Upper lobe of left lung (tissue), 6 donors: ENCODE results near the gene ARVCF. TPM values are rescaled to one million over a fixed set of nuclear protein-coding genes. Genes with fewer than 3 reads are reported as not detected.

Experiments used
- ATAC-seq, 2 donors: fragments of 200-7000 bp; cut with Tn5 transposase; one replicate each; pipeline ENCODE4 v1.9.1; 2022; ENCODE audit warnings: mild to moderate bottlenecking in 2 of 2, moderate library complexity in 2 of 2; ENCODE audit not compliant: low FRiP score in 2 of 2
- DNase-seq, 2 donors: peaks; one replicate each; pipeline ENCODE4 v3.0.0-alpha.2; 2019 to 2020
- H3K27ac ChIP-seq, 4 donors: fragments of 200-600 bp; sonication (generic); one replicate each; pipeline ENCODE4 v1.5.1; 2016 to 2019
- H3K27me3 ChIP-seq, 4 donors: fragments of 200-600 bp; sonication (generic); one replicate each; pipeline ENCODE4 v1.5.1; 2017 to 2019
- H3K36me3 ChIP-seq, 4 donors: fragments of 200-600 bp; sonication (generic); one replicate each; pipeline ENCODE4 v1.5.1; 2016 to 2019
- H3K4me1 ChIP-seq, 4 donors: fragments of 200-600 bp; sonication (generic); one replicate each; pipeline ENCODE4 v1.5.1; 2018 to 2019
- H3K4me3 ChIP-seq, 4 donors: fragments of 200-600 bp; sonication (generic); one replicate each; pipeline ENCODE4 v1.5.1; 2017 to 2019; ENCODE audit warnings: mild to moderate bottlenecking in 2 of 4, moderate library complexity in 1 of 4
- H3K9me3 ChIP-seq, 4 donors: fragments of 200-600 bp; sonication (generic); one replicate each; pipeline ENCODE4 v1.5.1; 2018 to 2019
- EP300 ChIP-seq, 4 donors: sonication (generic); formaldehyde crosslinking; IDR thresholded peaks; one replicate each; pipeline ENCODE4 v1.5.1; 2017; ENCODE audit warnings: antibody characterized with exemption in 4 of 4, control low read depth in 2 of 4
- POLR2A ChIP-seq, 4 donors: fragments of 450-650 bp; IDR thresholded peaks; one replicate each; pipeline ENCODE4 v1.5.1; 2016 to 2017; ENCODE audit warnings: antibody characterized with exemption in 4 of 4, mild to moderate bottlenecking in 2 of 4
- POLR2AphosphoS5 ChIP-seq, 2 donors: sonication (generic); formaldehyde crosslinking; IDR thresholded peaks; one replicate each; pipeline ENCODE4 v1.5.1; 2017; ENCODE audit warnings: antibody characterized with exemption in 2 of 2
- WGBS, 2 donors: methylation state at CpG; one replicate each; pipeline ENCODE4 v1.1.5; 2017 to 2018; 5-methylcytosine and 5-hydroxymethylcytosine counted together
- total RNA-seq, 6 donors: library from RNA; depleted of rRNA in 4 of 6; stranded (reverse); fragments of >200 nt in 4 of 6; gene quantifications; one replicate each; pipeline versions ENCODE4 v1.1.0 to v1.2.1, GENCODE V29; 2016 to 2021
- TF ChIP-seq, protein P1 (sequence below), 6 experiments: fragments of 450-650 bp in 4 of 6; fragments of 200-600 bp in 2 of 6; sonication (generic) in 2 of 6; IDR thresholded peaks; one replicate each; pipeline ENCODE4 v1.5.1; 2016 to 2019; ENCODE audit warnings: antibody characterized with exemption in 6 of 6
- donor health status: DM: no; HTN: no; CAD: no; lungs with moderate emphysema.
- donor health status: DM: no; HTN: yes; CAD: no; lungs with severe emphysema.

ARVCF gene
- total RNA-seq, 6 donors from 2014 or later: 18.5 to 54.5 (median 22.8) TPM

DNA sequence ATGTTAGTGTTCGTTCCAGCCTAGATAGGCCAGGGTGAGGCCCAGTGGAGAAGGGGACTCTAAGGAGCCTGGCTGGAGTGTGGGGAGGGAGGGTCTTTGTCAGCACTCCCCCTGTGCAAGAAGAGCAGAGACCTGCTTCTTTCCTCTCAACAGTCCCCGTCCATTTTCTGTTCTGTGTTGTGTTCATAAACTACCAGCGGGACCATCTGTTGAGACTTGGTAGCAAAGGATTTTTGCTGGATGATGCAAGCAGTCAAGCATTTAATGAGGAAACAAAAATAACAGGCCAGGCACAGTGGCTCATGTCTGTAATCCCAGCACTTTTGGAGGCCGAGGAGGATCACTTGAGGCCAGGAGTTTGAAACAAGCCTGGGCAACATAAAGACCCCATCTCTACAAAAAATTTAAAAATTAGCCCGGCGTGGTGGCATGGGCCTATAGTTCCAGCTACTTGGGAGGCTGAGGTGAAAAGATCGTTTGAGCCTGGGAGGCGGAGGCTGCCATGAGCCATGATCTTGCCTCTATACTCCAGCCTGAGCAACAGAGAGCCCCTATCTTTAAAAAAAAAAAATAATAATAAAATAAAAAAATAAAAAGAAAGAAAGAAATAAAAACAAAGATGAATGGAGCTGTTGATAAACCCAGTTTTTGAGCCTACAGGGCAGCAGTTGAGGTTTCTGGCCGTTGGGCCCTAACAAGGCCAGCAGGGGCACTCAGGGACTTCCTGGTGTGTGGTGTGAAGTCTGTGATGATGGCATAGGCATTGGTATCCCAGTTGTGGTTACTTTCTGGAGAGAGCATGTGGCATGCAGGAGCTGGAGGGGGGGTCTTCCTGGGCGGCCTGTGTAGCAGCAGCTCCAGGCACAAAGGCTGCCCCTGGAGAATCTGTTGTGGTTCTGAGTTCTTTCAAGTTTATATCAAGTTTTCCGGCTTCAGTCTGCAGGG lies 73.3 kb downstream of the ARVCF start:
- Histone ChIP-seq H3K4me1 (peaks cover 35 to 56% (median 47%) of the 10 kb centered on the region in 4 donors), H3K27ac (peak overlapping the region; percentile 92 to 98 (median 96)), H3K4me3 (peak overlapping the region in 3 of 4 donors; percentile 58 to 89 (median 77)), H3K36me3 (no peaks in the 10 kb centered on the region), H3K9me3 (no peaks in the 10 kb centered on the region), H3K27me3 (no peaks in the 10 kb centered on the region)
- WGBS, 2 donors: 43 to 54% methylated on average over 11 of the region's 11 CpGs
- peak; percentile 54 to 73 for ATAC-seq
- TF ChIP-seq POLR2A (IDR thresholded peaks at IDR 0.05) (no peak), EP300 (IDR thresholded peaks at IDR 0.05) (no peak), POLR2AphosphoS5 (IDR thresholded peaks at IDR 0.05) (peak in 1 of 2 donors; percentile 16)
- TF ChIP-seq, protein P1, sequence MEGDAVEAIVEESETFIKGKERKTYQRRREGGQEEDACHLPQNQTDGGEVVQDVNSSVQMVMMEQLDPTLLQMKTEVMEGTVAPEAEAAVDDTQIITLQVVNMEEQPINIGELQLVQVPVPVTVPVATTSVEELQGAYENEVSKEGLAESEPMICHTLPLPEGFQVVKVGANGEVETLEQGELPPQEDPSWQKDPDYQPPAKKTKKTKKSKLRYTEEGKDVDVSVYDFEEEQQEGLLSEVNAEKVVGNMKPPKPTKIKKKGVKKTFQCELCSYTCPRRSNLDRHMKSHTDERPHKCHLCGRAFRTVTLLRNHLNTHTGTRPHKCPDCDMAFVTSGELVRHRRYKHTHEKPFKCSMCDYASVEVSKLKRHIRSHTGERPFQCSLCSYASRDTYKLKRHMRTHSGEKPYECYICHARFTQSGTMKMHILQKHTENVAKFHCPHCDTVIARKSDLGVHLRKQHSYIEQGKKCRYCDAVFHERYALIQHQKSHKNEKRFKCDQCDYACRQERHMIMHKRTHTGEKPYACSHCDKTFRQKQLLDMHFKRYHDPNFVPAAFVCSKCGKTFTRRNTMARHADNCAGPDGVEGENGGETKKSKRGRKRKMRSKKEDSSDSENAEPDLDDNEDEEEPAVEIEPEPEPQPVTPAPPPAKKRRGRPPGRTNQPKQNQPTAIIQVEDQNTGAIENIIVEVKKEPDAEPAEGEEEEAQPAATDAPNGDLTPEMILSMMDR (IDR thresholded peaks at IDR 0.05): no peak
- peak in 1 of 2 donors; percentile 40 for DNase-seq

DNA sequence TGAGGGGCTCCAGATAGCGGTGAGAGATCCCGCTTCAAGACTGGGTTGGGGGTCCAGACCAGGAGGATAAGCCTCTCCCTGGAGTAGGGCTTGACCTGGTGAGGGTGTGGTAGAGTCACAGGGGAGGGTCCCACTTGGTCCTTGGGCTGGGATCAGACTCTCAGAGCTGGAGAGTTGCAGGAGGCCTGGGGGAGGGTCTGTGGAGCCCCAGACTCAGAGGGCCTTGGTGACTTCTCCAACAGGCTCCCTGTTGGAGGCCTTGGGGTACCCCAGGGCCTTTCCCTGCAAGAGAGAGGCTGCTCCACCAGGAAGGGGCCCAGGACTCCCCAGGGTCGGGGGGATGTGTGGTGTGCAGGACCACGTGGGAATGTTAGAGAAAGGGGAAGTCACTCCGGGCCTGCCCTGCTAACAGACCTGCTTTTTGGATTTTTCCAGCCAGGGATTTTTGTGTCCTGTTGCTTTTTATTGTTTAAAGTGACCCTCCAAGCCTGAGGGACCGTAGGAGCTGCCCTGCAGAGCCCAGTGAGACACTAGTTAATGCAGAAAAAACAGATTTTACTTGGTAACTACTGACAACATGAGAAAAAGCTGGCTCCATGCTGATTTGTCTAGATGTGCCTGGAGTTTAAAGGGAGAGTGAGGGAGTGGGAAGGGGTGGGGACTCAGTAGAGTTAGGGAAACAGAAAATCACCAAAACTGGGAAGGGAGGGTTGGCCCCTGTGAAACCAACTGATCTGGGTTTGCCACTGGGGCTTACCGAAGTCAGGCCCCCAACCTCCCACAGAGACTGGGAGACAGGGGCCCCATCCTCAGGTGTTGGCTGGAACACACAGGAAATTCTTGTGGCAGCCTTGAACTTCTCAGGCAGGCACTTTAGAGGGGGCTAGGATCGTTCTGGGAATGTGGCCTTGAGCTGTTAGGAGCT lies 74.2 kb downstream of the ARVCF start:
- H3K9me3 ChIP-seq: no peaks in the 10 kb centered on the region
- no peaks in the 10 kb centered on the region for H3K36me3 ChIP-seq
- TF ChIP-seq POLR2A (IDR thresholded peaks at IDR 0.05) (no peak), POLR2AphosphoS5 (IDR thresholded peaks at IDR 0.05) (no peak), EP300 (IDR thresholded peaks at IDR 0.05) (no peak)
- TF ChIP-seq, protein P1 (IDR thresholded peaks at IDR 0.05): no peak
- DNase-seq (no peak), ATAC-seq (peak; percentile 82 to 84)
- peak overlapping the region; percentile 58 to 89 (median 74) for H3K4me3 ChIP-seq
- H3K4me1 ChIP-seq: peaks cover 33 to 56% (median 48%) of the 10 kb centered on the region in 4 donors
- peak overlapping the region; percentile 92 to 98 (median 96) for H3K27ac ChIP-seq
- no peaks in the 10 kb centered on the region for H3K27me3 ChIP-seq
- 6 to 8% methylated on average over 5 to 8 of the region's 8 CpGs for WGBS, 2 donors

DNA sequence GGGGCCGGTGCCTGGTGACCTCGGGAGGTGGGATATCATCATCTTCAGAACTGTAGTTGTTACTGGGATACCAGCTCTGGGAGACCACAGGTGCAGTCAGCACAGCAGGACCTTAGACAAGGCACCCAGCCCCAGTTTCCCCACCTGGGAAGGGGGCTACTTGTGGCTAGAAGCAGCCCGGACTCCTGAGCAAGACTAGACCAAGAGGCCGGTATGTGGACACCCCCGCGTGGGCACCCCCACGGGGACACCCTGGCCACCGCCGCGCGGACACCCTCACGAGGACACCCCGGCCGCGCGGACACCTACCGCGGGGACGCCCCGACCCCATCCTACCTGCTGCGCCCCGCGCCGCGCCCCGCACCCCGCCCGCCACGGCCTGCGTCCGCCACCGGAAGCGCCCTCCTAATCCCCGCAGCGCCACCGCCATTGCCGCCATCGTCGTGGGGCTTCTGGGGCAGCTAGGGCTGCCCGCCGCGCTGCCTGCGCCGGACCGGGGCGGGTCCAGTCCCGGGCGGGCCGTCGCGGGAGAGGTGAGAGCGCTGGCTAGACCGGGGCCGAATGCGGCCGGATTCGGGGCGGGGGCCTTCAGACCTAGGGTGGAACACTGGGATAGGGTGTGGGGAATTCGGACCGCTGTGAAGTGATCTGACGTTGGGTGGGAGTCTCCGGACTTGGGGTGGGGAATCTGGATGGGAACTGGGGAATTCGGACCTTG lies 75.1 kb downstream of the ARVCF start, which contains the start of the genes COMT and TXNRD2:
COMT (plus strand) TSS at position 408 of the 718 bp plus-strand sequence. CDS start 20,755 bp downstream, outside the sequence.
TXNRD2 (minus strand) TSS at position 454 of the 718 bp plus-strand sequence; CDS start at position 439, 15 bp downstream.
- TF ChIP-seq POLR2A (IDR thresholded peaks at IDR 0.05): peak in 2 of 4 donors; percentile 49 to 79
- TF ChIP-seq, protein P1 (IDR thresholded peaks at IDR 0.05): no peak
- peak; percentile 54 to 56 for TF ChIP-seq POLR2AphosphoS5 (IDR thresholded peaks at IDR 0.05)
- WGBS, 2 donors: 0 to 2% methylated on average over 6 to 27 of the region's 63 CpGs
- ATAC-seq (peak; percentile 89 to 94), DNase-seq (peak; percentile 70 to 95)
- H3K36me3 ChIP-seq: no peaks in the 10 kb centered on the region
- peaks cover 28 to 62% (median 47%) of the 10 kb centered on the region in 4 donors for H3K4me1 ChIP-seq
- peak within 1 kb of the TSS; percentile 58 to 89 (median 74) for H3K4me3 ChIP-seq
- peak within 1 kb of the TSS; percentile 92 to 98 (median 96) for H3K27ac ChIP-seq
- no peaks in the 10 kb centered on the region for H3K9me3 ChIP-seq
- no peaks in the 10 kb centered on the region for H3K27me3 ChIP-seq
